Hepatocyte (in vitro differentiated cells): Measurements from ENCODE around the gene PPP2R2C. TPM values are rescaled to one million over a fixed set of nuclear protein-coding genes. Genes with fewer than 3 reads are reported as not detected.

Experiments
- DNase-seq: peaks from one replicate; pipeline ENCODE4 v3.0.0-alpha.2; 2016; ENCODE audit warnings: low spot score
- H2AFZ ChIP-seq: fragments of 200-600 bp; sonication (generic); 2 replicates; pipeline ENCODE4 v1.6.0; 2016; ENCODE audit warnings: antibody characterized with exemption, mild to moderate bottlenecking
- H3K27ac ChIP-seq: fragments of 200-600 bp; sonication (generic); 2 replicates; pipeline ENCODE4 v1.5.1; 2016; ENCODE audit warnings: mild to moderate bottlenecking
- H3K27me3 ChIP-seq: fragments of 200-600 bp; sonication (generic); 2 replicates; pipeline ENCODE4 v1.6.1; 2016
- H3K36me3 ChIP-seq: fragments of 200-600 bp; sonication (generic); replicated peaks from 2 replicates; pipeline ENCODE4 v1.5.1; 2016; ENCODE audit warnings: low read depth; ENCODE audit not compliant: insufficient read depth
- H3K4me1 ChIP-seq: fragments of 200-600 bp; sonication (generic); 2 replicates; pipeline ENCODE4 v1.5.1; 2016; ENCODE audit warnings: mild to moderate bottlenecking, moderate library complexity; ENCODE audit not compliant: insufficient read depth
- H3K4me2 ChIP-seq: fragments of 200-600 bp; sonication (generic); 2 replicates; pipeline ENCODE4 v1.6.0; 2016
- H3K4me3 ChIP-seq: fragments of 200-600 bp; sonication (generic); 2 replicates; pipeline ENCODE4 v1.5.1; 2016; ENCODE audit warnings: mild to moderate bottlenecking
- H3K79me2 ChIP-seq: fragments of 200-600 bp; sonication (generic); 2 replicates; pipeline ENCODE4 v1.6.0; 2017; ENCODE audit warnings: mild to moderate bottlenecking
- H3K9me2 ChIP-seq: fragments of 200-600 bp; sonication (generic); replicated peaks from 2 replicates; pipeline ENCODE4 v1.6.0; 2017; ENCODE audit warnings: mild to moderate bottlenecking; ENCODE audit not compliant: insufficient read depth
- H3K9me3 ChIP-seq: fragments of 200-600 bp; sonication (generic); 2 replicates; pipeline ENCODE4 v1.5.1; 2016; ENCODE audit warnings: low read depth, mild to moderate bottlenecking
- H4K20me1 ChIP-seq: fragments of 200-600 bp; sonication (generic); 2 replicates; pipeline ENCODE4 v1.6.0; 2016; ENCODE audit warnings: mild to moderate bottlenecking; ENCODE audit not compliant: insufficient read depth, poor library complexity, severe bottlenecking
- CTCF ChIP-seq: fragments of 200-600 bp; sonication (generic); IDR thresholded peaks from 2 replicates; pipeline ENCODE4 v1.5.1; 2016; ENCODE audit warnings: antibody characterized with exemption, mild to moderate bottlenecking; ENCODE audit not compliant: poor library complexity
- EZH2 ChIP-seq: fragments of 200-600 bp; sonication (generic); IDR thresholded peaks from 2 replicates; pipeline ENCODE4 v1.6.1; 2016; ENCODE audit warnings: antibody characterized with exemption, mild to moderate bottlenecking, borderline replicate concordance
- EZH2phosphoT487 ChIP-seq: fragments of 200-600 bp; sonication (generic); IDR thresholded peaks from one replicate; pipeline ENCODE4 v1.6.1; 2018; ENCODE audit warnings: antibody characterized with exemption, mild to moderate bottlenecking, low read depth, moderate library complexity; ENCODE audit not compliant: unreplicated experiment, severe bottlenecking
- WGBS: methylation state at CpG from one replicate; pipeline ENCODE4 v1.1.6; 2016; ENCODE audit warnings: low lambda C conversion rate; ENCODE audit errors: missing lambda C conversion rate; 5-methylcytosine and 5-hydroxymethylcytosine counted together
- polyA plus RNA-seq: library from polyadenylated mRNA; unstranded; fragments of >200 nt; fragmentation: Nextera tagmentation; extraction: Ambion mirVana; gene quantifications from 2 replicates; pipeline ENCODE4 v1.2.1, GENCODE V29; 2016
- total RNA-seq: library from RNA; depleted of rRNA; stranded (reverse); fragments of >200 nt; gene quantifications from 2 replicates; pipeline ENCODE4 v1.2.3, GENCODE V29; 2014

Gene PPP2R2C
- total and polyA plus RNA-seq, 2 experiments from 2014 or later, result 0.35 to 0.67 TPM

- Histone ChIP-seq H3K4me2 (no peak overlapping the region), H3K9me2 (no peaks in the 10 kb centered on the region), H4K20me1 (no peaks in the 10 kb centered on the region), H3K27ac (no peak overlapping the region), H2AFZ (no peak overlapping the region), H3K27me3 (no peaks in the 10 kb centered on the region), H3K9me3 (no peaks in the 10 kb centered on the region), H3K36me3 (no peaks in the 10 kb centered on the region), H3K4me1 (no peaks in the 10 kb centered on the region), H3K4me3 (no peak overlapping the region), H3K79me2 (no peaks in the 10 kb centered on the region)
- no peak for DNase-seq
- WGBS, result 89% methylated on average over 21 of the region's 22 CpGs
- no peak for TF ChIP-seq EZH2phosphoT487
- no peak for TF ChIP-seq EZH2
- no peak for TF ChIP-seq CTCF
Measured at GRCh38 chr4:6447672-6448171, 24.7 kb downstream of the PPP2R2C start.

- no peaks in the 10 kb centered on the region for H4K20me1 ChIP-seq
- WGBS, result 78% methylated on average over 20 of the region's 22 CpGs
- no peaks in the 10 kb centered on the region for H3K79me2 ChIP-seq
- no peak overlapping the region for H3K4me3 ChIP-seq
- no peak for DNase-seq
- H3K36me3 ChIP-seq, result no peaks in the 10 kb centered on the region
- no peaks in the 10 kb centered on the region for H3K9me2 ChIP-seq
- H3K27ac ChIP-seq, result no peak overlapping the region
- no peak overlapping the region for H3K4me2 ChIP-seq
- TF ChIP-seq EZH2phosphoT487 (no peak), CTCF (no peak), EZH2 (no peak)
- no peaks in the 10 kb centered on the region for H3K27me3 ChIP-seq
- H3K9me3 ChIP-seq, result no peaks in the 10 kb centered on the region
- no peaks in the 10 kb centered on the region for H3K4me1 ChIP-seq
- no peak overlapping the region for H2AFZ ChIP-seq
Measured at GRCh38 chr4:6446538-6447451, 25.6 kb downstream of the PPP2R2C start.

- Histone ChIP-seq H3K4me1 (no peaks in the 10 kb centered on the region), H3K79me2 (no peaks in the 10 kb centered on the region), H3K4me2 (no peak overlapping the region), H2AFZ (no peak overlapping the region), H4K20me1 (no peaks in the 10 kb centered on the region), H3K4me3 (no peak overlapping the region), H3K27me3 (no peaks in the 10 kb centered on the region), H3K9me2 (no peaks in the 10 kb centered on the region), H3K9me3 (no peaks in the 10 kb centered on the region), H3K27ac (no peak overlapping the region), H3K36me3 (no peaks in the 10 kb centered on the region)
- 88% methylated on average over 14 of the region's 14 CpGs for WGBS
- DNase-seq, result no peak
- no peak for TF ChIP-seq EZH2
- TF ChIP-seq CTCF, result no peak
- no peak for TF ChIP-seq EZH2phosphoT487
Measured at GRCh38 chr4:6446130-6446482, 26.3 kb downstream of the PPP2R2C start.
